Mesenchymal stem cell (in vitro differentiated cells and primary cell): ENCODE data around the gene CCN6.
"Not testable (repeated sequence)": the region's sequence is repeated elsewhere in the genome, so short reads cannot be mapped to it uniquely, and the experiment has no call there.

Source experiments
- DNase-seq: peaks from one replicate; pipeline ENCODE4 v3.0.0-alpha.2; 2013
- H2AFZ ChIP-seq: one replicate; pipeline ENCODE4 v1.6.1; 2013; ENCODE audit warnings: low read depth, mild to moderate bottlenecking, control low read depth, inconsistent platforms, low read length, moderate library complexity
- H2AK5ac ChIP-seq: 2 replicates; pipeline ENCODE4 v1.6.1; 2013; ENCODE audit warnings: low read length, moderate library complexity, mild to moderate bottlenecking, inconsistent platforms; ENCODE audit not compliant: severe bottlenecking
- H2BK120ac ChIP-seq: one replicate; pipeline ENCODE4 v1.6.1; 2013; ENCODE audit warnings: low read depth, mild to moderate bottlenecking, inconsistent platforms, low read length, moderate library complexity
- H2BK12ac ChIP-seq, 2 experiments: one replicate each; pipeline ENCODE4 v1.6.1; 2013; ENCODE audit warnings: inconsistent platforms in 2 of 2, low read length in 2 of 2, mild to moderate bottlenecking in 2 of 2, moderate library complexity in 2 of 2, control low read depth in 1 of 2
- H2BK15ac ChIP-seq: one replicate; pipeline ENCODE4 v1.6.1; 2013; ENCODE audit warnings: mild to moderate bottlenecking, low read depth, inconsistent platforms; ENCODE audit not compliant: poor library complexity, severe bottlenecking
- H2BK5ac ChIP-seq: 2 replicates; pipeline ENCODE4 v1.6.1; 2013; ENCODE audit warnings: low read depth, mild to moderate bottlenecking, low read length, control low read depth, inconsistent platforms; ENCODE audit not compliant: poor library complexity, severe bottlenecking
- H3K14ac ChIP-seq, 2 experiments: one replicate each; pipeline ENCODE4 v1.6.1; 2013; ENCODE audit warnings: inconsistent platforms in 2 of 2, low read length in 2 of 2, control low read depth in 1 of 2, mild to moderate bottlenecking in 1 of 2, moderate library complexity in 1 of 2
- H3K18ac ChIP-seq, 2 experiments: one replicate each; pipeline ENCODE4 v1.6.1; 2013; ENCODE audit warnings: inconsistent platforms in 2 of 2, low read length in 2 of 2, control low read depth in 1 of 2, low read depth in 1 of 2, mild to moderate bottlenecking in 1 of 2
- H3K23ac ChIP-seq, 2 experiments: one replicate each; pipeline ENCODE4 v1.6.1; 2013; ENCODE audit warnings: inconsistent platforms in 2 of 2, low read length in 2 of 2, mild to moderate bottlenecking in 2 of 2, moderate library complexity in 2 of 2, control low read depth in 1 of 2
- H3K27ac ChIP-seq: 2 replicates; pipeline ENCODE4 v1.5.1; 2013; ENCODE audit warnings: mild to moderate bottlenecking, moderate library complexity, low read length, control low read depth, inconsistent platforms; ENCODE audit not compliant: poor library complexity, severe bottlenecking
- H3K27me3 ChIP-seq, 2 experiments: 2 replicates each; pipeline versions ENCODE4 v1.6.1 to v1.7.0; 2013; ENCODE audit warnings: low read length in 2 of 2, mild to moderate bottlenecking in 2 of 2, moderate library complexity in 2 of 2, control low read depth in 1 of 2, inconsistent platforms in 1 of 2; ENCODE audit not compliant: control insufficient read depth in 1 of 2, insufficient read depth in 1 of 2
- H3K36me3 ChIP-seq, 2 experiments: 2 replicates each; pipeline versions ENCODE4 v1.6.1 to v1.7.0; 2013; ENCODE audit warnings: low read length in 2 of 2, control low read depth in 1 of 2, inconsistent platforms in 1 of 2, low read depth in 1 of 2, mild to moderate bottlenecking in 1 of 2; ENCODE audit not compliant: insufficient read depth in 2 of 2, control insufficient read depth in 1 of 2
- H3K4ac ChIP-seq, 2 experiments: one replicate each; pipeline ENCODE4 v1.6.1; 2013; ENCODE audit warnings: inconsistent platforms in 2 of 2, low read length in 2 of 2, mild to moderate bottlenecking in 2 of 2, moderate library complexity in 2 of 2, control low read depth in 1 of 2, low read depth in 1 of 2
- H3K4me1 ChIP-seq: 2 replicates; pipeline ENCODE4 v1.6.1; 2013; ENCODE audit warnings: low read depth, low read length, control low read depth; ENCODE audit not compliant: control insufficient read depth, insufficient read depth
- H3K4me2 ChIP-seq: 2 replicates; pipeline ENCODE4 v1.6.1; 2013; ENCODE audit warnings: low read length, mild to moderate bottlenecking, inconsistent platforms; ENCODE audit not compliant: poor library complexity, severe bottlenecking
- H3K4me3 ChIP-seq, 2 experiments: 2 replicates each; pipeline versions ENCODE4 v1.5.1 to v1.7.0; 2013; ENCODE audit warnings: low read length in 2 of 2, mild to moderate bottlenecking in 2 of 2, control low read depth in 1 of 2, low read depth in 1 of 2; ENCODE audit not compliant: insufficient read depth in 1 of 2
- H3K79me1 ChIP-seq: replicated peaks from 2 replicates; pipeline ENCODE4 v1.6.1; 2013; ENCODE audit warnings: mild to moderate bottlenecking, control low read depth, low read length, inconsistent platforms; ENCODE audit not compliant: poor library complexity, severe bottlenecking
- H3K9ac ChIP-seq: 2 replicates; pipeline ENCODE4 v1.7.0; 2013; ENCODE audit warnings: mild to moderate bottlenecking, low read length, moderate library complexity
- H3K9me3 ChIP-seq: 2 replicates; pipeline ENCODE4 v1.7.0; 2013; ENCODE audit warnings: mild to moderate bottlenecking, low read length; ENCODE audit not compliant: control insufficient read depth
- H4K8ac ChIP-seq: one replicate; pipeline ENCODE4 v1.6.1; 2013; ENCODE audit warnings: inconsistent platforms, mild to moderate bottlenecking, low read length, moderate library complexity
- H4K91ac ChIP-seq: one replicate; pipeline ENCODE4 v1.6.1; 2013; ENCODE audit warnings: mild to moderate bottlenecking, low read length, inconsistent platforms
- WGBS: methylation state at CpG from one replicate; pipeline ENCODE4 v1.1.7; 2013; ENCODE audit warnings: mixed read lengths; 5-methylcytosine and 5-hydroxymethylcytosine counted together

Gene CCN6

DNA sequence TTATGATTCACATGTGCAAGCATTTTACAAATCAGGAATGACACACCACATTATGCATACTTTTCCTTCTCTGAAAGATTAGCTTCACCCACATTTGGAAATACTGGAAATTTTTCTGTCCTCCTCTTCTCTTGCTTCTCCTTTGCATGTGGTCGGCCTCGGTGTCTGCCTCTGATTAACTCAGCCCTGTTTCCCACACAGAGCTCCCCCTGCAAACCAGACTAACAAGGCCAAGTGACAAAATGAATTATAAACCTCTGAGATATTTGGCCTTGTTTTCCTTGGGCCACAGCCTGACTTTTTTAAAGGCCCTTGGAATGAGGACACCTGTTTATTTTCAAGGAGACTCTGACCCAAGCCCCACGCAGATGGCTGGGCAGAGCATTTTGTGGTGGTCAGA lies 9.0 kb upstream of the CCN6 start:
- peak; percentile 59 for DNase-seq
- no peak overlapping the region for H2AK5ac ChIP-seq
- no peak overlapping the region for H2BK5ac ChIP-seq
- H3K23ac ChIP-seq, result no peak overlapping the region
- H2AFZ ChIP-seq, result no peak overlapping the region
- no peak overlapping the region for H3K4me2 ChIP-seq
- peak overlapping the region; percentile 97 for H3K9ac ChIP-seq
- H4K8ac ChIP-seq, result no peak overlapping the region
- H3K18ac ChIP-seq, result no peak overlapping the region
- H3K79me1 ChIP-seq, result no peaks in the 10 kb centered on the region
- no peaks in the 10 kb centered on the region for H3K36me3 ChIP-seq
- H3K4me3 ChIP-seq, result no peak overlapping the region
- H4K91ac ChIP-seq, result no peak overlapping the region
- H2BK15ac ChIP-seq, result no peak overlapping the region
- 63% methylated on average over 3 of the region's 3 CpGs for WGBS
- H3K14ac ChIP-seq, result no peak overlapping the region
- H3K27me3 ChIP-seq, result no peaks in the 10 kb centered on the region
- no peaks in the 10 kb centered on the region for H3K9me3 ChIP-seq
- no peak overlapping the region for H2BK12ac ChIP-seq
- peaks cover 9% of the 10 kb centered on the region for H3K4me1 ChIP-seq
- peak overlapping the region; percentile 20 for H3K27ac ChIP-seq
- H3K4ac ChIP-seq, result no peak overlapping the region
- H2BK120ac ChIP-seq, result no peak overlapping the region

DNA sequence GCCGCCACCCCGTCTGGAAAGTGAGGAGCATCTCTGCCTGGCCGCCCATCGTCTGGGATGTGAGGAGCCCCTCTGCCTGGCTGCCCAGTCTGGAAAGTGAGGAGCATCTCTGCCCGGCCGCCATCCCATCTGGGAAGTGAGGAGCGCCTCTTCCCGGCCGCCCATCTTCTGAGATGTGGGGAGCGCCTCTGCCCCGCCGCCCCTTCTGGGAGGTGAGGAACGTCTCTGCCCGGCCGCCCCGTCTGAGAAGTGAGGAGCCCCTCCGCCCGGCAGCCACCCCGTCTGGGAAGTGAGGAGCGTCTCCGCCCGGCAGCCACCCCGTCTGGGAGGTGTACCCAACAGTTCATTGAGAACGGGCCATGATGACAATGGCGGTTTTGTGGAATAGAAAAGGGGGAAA lies 6.4 kb upstream of the CCN6 start:
- H2BK5ac ChIP-seq, H2AFZ ChIP-seq, DNase-seq, H2BK15ac ChIP-seq, H3K27me3 ChIP-seq, H3K9ac ChIP-seq, H3K14ac ChIP-seq, H3K23ac ChIP-seq, H3K4ac ChIP-seq, H3K18ac ChIP-seq, H2BK12ac ChIP-seq, H3K79me1 ChIP-seq, H2BK120ac ChIP-seq, H3K9me3 ChIP-seq, H3K4me2 ChIP-seq, H3K36me3 ChIP-seq, H3K4me1 ChIP-seq, H3K27ac ChIP-seq, H3K4me3 ChIP-seq, H4K8ac ChIP-seq, H4K91ac ChIP-seq, H2AK5ac ChIP-seq: not testable (repeated sequence)
- WGBS, result 94% methylated on average over 23 of the region's 25 CpGs

- H4K91ac ChIP-seq, result no peak overlapping the region
- no peaks in the 10 kb centered on the region for H3K79me1 ChIP-seq
- H3K4me2 ChIP-seq, result no peak overlapping the region
- WGBS, result 87% methylated on average over 5 of the region's 6 CpGs
- H3K4me3 ChIP-seq, result no peak overlapping the region
- no peak overlapping the region for H3K27ac ChIP-seq
- H2BK5ac ChIP-seq, result no peak overlapping the region
- no peak for DNase-seq
- H3K14ac ChIP-seq, result no peak overlapping the region
- no peak overlapping the region for H2AFZ ChIP-seq
- H3K23ac ChIP-seq, result no peak overlapping the region
- H2BK15ac ChIP-seq, result no peak overlapping the region
- no peak overlapping the region for H4K8ac ChIP-seq
- H2BK120ac ChIP-seq, result no peak overlapping the region
- no peak overlapping the region for H3K9ac ChIP-seq
- no peaks in the 10 kb centered on the region for H3K27me3 ChIP-seq
- H3K18ac ChIP-seq, result no peak overlapping the region
- H3K9me3 ChIP-seq, result no peaks in the 10 kb centered on the region
- no peak overlapping the region for H2BK12ac ChIP-seq
- no peaks in the 10 kb centered on the region for H3K36me3 ChIP-seq
- H3K4me1 ChIP-seq, result peaks cover 9% of the 10 kb centered on the region
- H2AK5ac ChIP-seq, result no peak overlapping the region
- H3K4ac ChIP-seq, result no peak overlapping the region
These were observed 4.7 kb upstream of the CCN6 start for GRCh38 chr6:112049026-112049799.

- 90% methylated on average over 7 of the region's 7 CpGs for WGBS
- H3K4me2 ChIP-seq, result no peak overlapping the region
These were observed 3.9 kb upstream of the CCN6 start for GRCh38 chr6:112049996-112050395.

More at GRCh38 chr6:112049996-112050395, 3.9 kb upstream of the CCN6 start:
- Histone ChIP-seq H4K91ac (no peak overlapping the region), H4K8ac (no peak overlapping the region), H3K36me3 (no peaks in the 10 kb centered on the region), H3K14ac (no peak overlapping the region), H3K79me1 (no peaks in the 10 kb centered on the region), H2BK120ac (no peak overlapping the region), H3K27ac (no peak overlapping the region), H3K18ac (no peak overlapping the region), H2BK12ac (no peak overlapping the region), H2AK5ac (no peak overlapping the region), H3K27me3 (no peaks in the 10 kb centered on the region), H3K23ac (no peak overlapping the region), H2AFZ (no peak overlapping the region), H2BK5ac (no peak overlapping the region), H3K4me1 (peaks cover 7% of the 10 kb centered on the region), H3K4ac (no peak overlapping the region), H3K4me3 (no peak overlapping the region), H2BK15ac (no peak overlapping the region), H3K9ac (no peak overlapping the region), H3K9me3 (no peaks in the 10 kb centered on the region)
- DNase-seq, result no peak
